GM18505 (cell line): Measurements from ENCODE around the gene NFATC1.

Source experiments
- ATAC-seq: cut with Tn5 transposase; IDR thresholded peaks from one replicate; pipeline ENCODE4 v1.9.1; 2021; ENCODE audit not compliant: unreplicated experiment
- POLR2A ChIP-seq: IDR thresholded peaks from 4 replicates; pipeline ENCODE4 v1.6.1; 2011; ENCODE audit warnings: borderline replicate concordance; ENCODE audit not compliant: insufficient read depth, insufficient read length; ENCODE audit errors: extremely low read depth

Gene NFATC1

DNA sequence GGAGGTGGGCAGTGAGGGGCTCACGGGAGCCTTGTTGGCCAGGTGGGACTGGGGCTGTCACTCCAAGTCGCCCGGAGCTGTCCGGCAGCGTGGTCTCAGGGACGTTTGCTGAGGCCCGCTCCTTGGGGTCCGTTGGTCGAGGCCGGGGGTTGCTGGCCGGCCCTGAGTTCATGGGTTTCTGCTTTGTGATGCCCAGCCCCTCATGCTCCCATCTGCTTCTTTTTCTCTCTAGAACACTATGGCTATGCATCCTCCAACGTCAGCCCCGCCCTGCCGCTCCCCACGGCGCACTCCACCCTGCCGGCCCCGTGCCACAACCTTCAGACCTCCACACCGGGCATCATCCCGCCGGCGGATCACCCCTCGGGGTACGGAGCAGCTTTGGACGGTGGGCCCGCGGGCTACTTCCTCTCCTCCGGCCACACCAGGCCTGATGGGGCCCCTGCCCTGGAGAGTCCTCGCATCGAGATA, 14.5 kb downstream of the NFATC1 start:
- ATAC-seq, result no peak
- TF ChIP-seq POLR2A, result no peak

DNA sequence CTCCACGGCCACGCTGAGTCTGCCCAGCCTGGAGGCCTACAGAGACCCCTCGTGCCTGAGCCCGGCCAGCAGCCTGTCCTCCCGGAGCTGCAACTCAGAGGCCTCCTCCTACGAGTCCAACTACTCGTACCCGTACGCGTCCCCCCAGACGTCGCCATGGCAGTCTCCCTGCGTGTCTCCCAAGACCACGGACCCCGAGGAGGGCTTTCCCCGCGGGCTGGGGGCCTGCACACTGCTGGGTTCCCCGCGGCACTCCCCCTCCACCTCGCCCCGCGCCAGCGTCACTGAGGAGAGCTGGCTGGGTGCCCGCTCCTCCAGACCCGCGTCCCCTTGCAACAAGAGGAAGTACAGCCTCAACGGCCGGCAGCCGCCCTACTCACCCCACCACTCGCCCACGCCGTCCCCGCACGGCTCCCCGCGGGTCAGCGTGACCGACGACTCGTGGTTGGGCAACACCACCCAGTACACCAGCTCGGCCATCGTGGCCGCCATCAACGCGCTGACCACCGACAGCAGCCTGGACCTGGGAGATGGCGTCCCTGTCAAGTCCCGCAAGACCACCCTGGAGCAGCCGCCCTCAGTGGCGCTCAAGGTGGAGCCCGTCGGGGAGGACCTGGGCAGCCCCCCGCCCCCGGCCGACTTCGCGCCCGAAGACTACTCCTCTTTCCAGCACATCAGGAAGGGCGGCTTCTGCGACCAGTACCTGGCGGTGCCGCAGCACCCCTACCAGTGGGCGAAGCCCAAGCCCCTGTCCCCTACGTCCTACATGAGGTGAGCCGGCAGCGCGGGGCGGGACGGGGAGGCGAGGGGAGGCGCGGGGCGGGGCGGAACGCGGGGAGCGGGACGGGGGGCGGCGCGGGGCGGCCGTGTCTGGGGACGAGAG, 15.2 kb downstream of the NFATC1 start:
- no peak for ATAC-seq
- TF ChIP-seq POLR2A, result no peak

DNA sequence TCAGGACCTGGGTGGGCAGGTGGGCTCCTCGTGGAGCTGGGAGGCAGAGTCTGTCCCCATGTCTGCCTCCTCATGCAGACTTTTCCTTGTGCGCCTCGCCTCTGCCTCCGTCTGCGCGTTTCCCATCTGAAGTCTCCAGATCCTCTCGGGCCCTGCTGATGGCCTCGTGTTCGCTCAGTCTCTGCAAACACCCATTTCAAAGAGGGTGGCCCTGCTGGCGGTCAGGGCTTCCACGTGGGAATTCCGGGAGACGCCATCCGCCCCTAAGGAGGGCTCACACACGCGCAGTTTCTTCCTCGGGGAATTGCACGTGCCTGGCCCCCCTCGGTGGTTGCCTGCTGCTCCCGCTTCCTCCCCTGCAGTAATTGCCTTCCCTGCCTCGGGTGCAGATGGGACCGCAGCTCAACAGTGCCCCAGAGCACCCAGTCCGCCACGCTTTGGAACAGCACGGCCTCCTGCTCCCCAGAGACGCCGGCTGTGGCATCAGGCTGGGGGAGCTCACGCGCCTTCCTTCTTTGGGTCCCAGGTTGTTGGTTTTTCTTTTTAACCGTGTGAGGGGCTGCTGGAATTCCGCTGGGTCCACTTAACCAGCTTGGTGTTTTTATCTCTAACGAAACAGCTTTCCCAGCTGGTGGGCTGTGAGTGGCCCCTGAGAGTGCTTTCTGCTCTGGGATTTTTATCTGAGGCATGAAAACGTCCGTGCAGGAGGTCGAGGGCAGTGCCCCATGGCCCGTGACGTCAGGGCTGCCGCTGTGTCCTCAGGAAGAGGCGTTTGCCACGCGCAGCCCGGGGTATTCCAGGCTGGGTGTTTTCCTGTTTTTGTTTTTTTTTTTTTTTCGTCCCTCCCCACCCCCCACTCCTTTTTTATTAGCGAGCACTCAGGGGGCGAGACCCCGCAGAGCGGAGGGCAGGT, 16.1 kb downstream of the NFATC1 start:
- TF ChIP-seq POLR2A, result no peak
- no peak for ATAC-seq

DNA sequence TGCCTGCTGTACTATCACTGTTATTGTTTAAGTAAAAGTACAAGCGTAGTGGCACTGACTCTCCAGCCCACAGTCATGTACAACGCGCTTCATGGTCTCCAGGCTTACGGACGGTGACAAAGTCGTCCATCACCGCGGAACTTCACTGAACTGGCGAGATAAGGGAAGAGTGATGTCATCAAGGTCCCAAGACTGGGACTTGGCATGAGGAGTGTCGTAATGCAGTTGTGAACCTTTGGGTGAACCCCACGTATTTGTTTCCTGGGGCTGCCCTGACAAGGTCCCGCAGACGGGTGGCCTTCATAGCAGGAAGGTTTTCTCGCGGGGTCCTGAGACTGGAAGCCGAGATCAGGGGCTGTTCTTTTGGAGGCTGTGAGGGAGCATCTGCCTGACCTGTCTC, 17.3 kb downstream of the NFATC1 start:
- no peak for ATAC-seq

DNA sequence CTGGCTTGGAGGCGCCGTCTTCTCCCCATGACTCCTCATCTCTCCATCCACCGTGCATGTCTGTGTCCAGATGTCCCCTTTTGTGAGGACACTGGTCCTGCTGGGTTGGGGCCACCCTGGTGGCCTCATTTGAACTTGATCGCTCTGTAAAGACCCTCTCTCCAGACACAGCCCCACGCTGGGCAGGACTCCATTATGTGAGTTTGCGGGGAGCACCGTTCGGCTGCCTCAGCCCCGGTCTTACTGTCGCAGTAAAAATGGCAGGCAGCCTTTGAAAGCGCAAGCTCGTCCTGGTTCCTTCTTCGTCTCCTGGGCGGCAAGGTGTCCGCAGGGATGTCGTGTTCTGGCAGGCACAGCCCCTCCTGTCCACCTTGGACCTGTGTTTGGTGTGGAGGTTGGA, 17.7 kb downstream of the NFATC1 start:
- ATAC-seq, result no peak
- TF ChIP-seq POLR2A, result no peak

More for the DNA sequence above, 17.3 kb downstream of the NFATC1 start:
- TF ChIP-seq POLR2A, result no peak

DNA sequence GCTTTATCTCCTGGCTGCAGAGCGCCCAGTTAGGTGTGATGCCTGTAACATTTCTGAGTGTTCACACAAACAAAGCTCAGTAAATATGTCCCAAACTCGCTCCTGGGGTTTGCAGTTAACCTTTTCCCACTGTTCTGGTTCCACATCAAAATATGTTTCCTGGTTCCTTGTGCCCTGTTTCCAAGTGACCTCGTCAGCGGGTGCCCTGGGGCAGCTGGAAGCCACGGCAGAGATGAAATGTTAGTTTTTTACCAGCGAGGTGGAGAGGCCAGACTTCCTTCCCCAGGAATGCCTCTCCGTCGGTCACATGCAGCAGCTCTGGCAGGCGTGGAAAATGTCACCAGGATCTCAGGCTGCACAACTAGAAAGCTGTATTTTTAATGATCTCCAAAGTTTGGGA, 18.2 kb downstream of the NFATC1 start:
- TF ChIP-seq POLR2A, result no peak
- no peak for ATAC-seq

DNA sequence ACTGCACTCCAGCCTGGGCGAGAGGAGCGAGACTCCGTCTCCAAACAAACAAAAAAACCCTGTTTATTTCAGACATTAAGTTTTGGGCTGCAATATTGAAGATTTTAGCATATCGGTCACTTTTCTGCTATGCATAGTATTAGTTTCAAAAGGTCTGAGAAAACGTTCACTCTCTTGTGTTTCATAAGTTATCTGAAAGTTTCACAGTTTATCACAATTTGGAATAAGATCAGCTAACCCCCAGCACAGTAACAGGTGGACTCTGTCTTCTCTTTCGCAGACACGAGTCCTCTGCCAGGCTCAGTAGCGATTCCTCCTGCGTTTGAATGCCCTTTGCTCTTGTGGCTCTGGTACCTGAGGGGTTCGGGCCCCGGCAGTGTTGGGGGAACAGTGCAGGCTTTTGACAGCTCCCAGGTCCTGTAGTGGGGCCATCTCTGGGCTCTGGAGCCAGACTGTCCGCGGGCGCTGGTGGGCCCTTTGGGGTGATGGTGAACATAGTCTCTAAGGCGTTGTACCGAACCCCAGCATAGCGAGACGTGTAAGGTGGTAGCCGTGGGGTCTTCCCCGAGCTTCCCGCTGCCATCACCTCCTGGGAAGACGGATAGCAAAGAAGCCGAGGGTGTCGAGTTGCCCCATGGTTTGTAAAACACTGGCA, 20.4 kb downstream of the NFATC1 start:
- no peak for TF ChIP-seq POLR2A

DNA sequence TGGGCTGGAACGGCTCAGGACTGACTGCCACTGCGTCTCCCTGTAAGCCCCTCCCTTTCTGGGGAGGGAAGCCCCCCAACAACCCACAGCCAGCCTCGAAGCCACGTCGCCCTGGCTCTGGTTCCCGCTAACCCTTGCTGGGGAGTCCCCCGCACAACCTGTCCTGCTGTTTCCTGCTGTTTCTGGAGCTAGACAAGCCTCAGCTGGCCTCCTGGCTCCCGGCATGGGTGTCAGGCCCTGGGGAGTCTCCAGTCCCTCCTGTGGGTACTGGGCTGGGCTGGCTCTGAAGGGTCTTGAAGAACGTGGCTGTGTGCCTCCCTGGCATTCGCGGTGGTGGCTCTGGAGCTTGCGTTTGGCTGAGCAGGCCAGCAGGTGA, 20.9 kb downstream of the NFATC1 start:
- no peak for TF ChIP-seq POLR2A
- ATAC-seq, result no peak

More for the DNA sequence above, 20.4 kb downstream of the NFATC1 start:
- ATAC-seq, result no peak

DNA sequence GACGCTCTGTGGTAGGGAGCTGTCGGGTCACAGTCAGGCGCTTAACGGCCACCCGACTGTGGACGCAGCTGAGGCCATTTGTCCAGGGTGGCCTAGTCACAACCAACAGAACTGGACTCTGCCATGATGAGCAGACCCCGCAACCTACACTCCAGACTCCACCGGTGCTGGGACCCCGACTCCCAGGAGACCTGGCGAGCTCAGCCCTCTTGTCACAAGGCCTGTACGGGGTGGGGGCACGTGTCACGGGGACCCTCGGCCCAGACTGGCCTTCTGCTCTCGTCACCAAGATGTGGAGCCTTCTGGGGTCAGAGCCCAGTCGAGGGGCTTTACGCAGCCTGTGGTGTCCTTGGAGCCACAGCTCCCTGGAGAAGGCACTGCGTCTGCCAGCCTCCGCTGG, 22.5 kb downstream of the NFATC1 start:
- ATAC-seq, result no peak
- no peak for TF ChIP-seq POLR2A

DNA sequence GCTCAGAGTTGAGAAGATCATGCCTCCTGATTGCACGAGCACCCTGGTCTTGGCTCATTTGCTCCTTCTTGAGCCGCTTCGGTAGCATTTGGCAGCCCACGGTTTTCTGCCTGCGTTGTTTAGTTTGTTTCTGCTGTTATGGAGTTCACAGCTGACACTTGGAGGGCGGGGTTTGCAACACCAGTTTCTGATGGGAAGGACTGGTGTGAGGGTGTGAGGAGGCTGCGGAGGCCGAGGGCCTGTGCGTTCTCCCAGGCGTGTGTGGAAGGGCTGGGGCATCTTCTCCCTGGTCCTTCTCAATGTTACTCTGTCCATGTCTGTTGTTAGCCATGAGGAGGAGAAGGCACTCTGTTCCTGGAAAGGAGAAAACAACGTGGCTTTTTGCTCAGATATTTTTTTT, 22.9 kb downstream of the NFATC1 start:
- TF ChIP-seq POLR2A, result no peak
- no peak for ATAC-seq

DNA sequence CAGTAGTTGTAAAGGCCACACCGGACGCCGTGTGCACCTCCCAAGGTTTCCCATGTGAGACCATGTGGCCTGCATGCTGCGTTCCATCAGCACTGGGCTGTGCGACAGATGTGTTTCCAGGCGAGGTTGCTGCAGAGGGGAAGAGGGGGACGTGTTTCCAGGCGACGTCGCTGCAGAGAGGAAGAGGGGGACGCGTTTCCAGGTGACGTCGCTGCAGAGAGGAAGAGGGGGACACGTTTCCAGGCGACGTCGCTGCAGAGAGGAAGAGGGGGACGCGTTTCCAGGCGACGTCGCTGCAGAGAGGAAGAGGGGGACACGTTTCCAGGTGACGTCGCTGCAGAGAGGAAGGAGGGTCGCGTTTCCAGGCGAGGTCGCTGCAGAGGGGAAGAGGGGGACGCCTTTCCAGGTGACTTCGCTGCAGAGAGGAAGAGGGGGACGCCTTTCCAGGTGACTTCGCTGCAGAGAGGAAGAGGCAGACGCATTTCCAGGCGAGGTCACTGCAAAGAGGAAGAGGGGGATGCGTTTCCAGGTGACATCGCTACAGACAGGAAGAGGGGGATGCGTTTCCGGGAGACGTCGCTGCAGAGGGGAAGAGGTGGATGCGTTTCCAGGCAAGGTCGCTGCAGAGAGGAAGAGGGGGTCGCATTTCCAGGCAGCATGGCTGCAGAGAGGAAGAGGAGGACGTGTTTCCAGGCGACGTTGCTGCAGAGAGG, 24.5 kb downstream of the NFATC1 start:
- ATAC-seq, result no peak
- no peak for TF ChIP-seq POLR2A

DNA sequence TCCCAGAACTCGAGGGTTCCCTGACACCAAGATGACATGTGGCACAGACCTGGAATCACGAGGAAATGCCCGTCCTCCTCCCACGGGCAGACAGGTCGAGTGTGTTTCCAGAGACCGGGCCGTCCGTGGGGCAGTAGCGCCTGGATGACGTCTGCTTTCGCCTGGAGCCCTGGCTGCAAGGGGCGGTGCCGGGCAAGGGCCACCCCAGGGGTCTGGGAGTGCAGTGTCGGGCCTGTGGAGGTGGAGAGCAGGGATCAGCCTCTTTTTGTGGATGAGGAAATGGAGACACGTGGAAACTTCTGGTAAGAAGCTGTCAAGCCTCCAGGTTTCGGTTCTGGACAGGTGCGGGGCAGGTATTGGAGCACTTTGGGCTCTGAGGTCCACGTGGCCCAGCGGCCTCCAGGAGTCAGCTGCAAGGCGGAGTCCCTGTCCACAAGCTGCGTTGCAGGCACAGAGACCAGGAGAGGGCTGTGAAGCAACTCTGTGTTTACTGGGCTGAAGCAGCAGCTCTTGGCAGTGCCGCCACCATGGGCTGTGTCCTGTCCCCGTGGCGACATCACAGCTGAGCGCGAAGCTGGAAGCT, 25.6 kb downstream of the NFATC1 start:
- no peak for ATAC-seq
- no peak for TF ChIP-seq POLR2A
